Liver (tissue), 3 donors: Measurements from ENCODE around the gene OSBPL10.

Experiments used
- CTCF ChIP-seq: fragments of 150-350 bp; IDR thresholded peaks from 2 replicates; pipeline ENCODE4 v1.5.1; 2017; ENCODE audit warnings: improper control_type of control experiment, low read depth, low read length; ENCODE audit not compliant: missing input control
- JUND ChIP-seq, 2 donors: IDR thresholded peaks; 2 replicates each; pipeline ENCODE4 v1.6.1; 2016; ENCODE audit warnings: antibody characterized with exemption in 2 of 2
- REST ChIP-seq: IDR thresholded peaks from 2 replicates; pipeline ENCODE4 v1.6.1; 2016; ENCODE audit warnings: antibody characterized with exemption, mild to moderate bottlenecking
- RXRA ChIP-seq, 2 donors: IDR thresholded peaks; 2 replicates each; pipeline ENCODE4 v1.6.1; 2017 to 2018; ENCODE audit warnings: antibody characterized with exemption in 2 of 2, mild to moderate bottlenecking in 1 of 2
- SP1 ChIP-seq: IDR thresholded peaks from 2 replicates; pipeline ENCODE4 v1.6.1; 2018; ENCODE audit warnings: antibody characterized with exemption, mild to moderate bottlenecking
- TAF1 ChIP-seq: conservative IDR thresholded peaks from 2 replicates; pipeline ENCODE4 v1.6.1; 2016; ENCODE audit warnings: antibody characterized with exemption, mild to moderate bottlenecking
- YY1 ChIP-seq: IDR thresholded peaks from 2 replicates; pipeline ENCODE4 v1.6.1; 2016; ENCODE audit warnings: antibody characterized with exemption, mild to moderate bottlenecking
- TF ChIP-seq, protein P1 (sequence below): IDR thresholded peaks from 2 replicates; pipeline ENCODE4 v1.6.1; 2016; ENCODE audit warnings: antibody characterized with exemption
- TF ChIP-seq, protein P2 (sequence below): IDR thresholded peaks from 2 replicates; pipeline ENCODE4 v1.6.1; 2016; ENCODE audit warnings: antibody characterized with exemption
- donor health status: healthy.
- donor health status: healthy.

GRCh38 chr3:31710123-31710803 is 270.8 kb downstream of the OSBPL10 start:
- TF ChIP-seq CTCF (no peak), JUND (IDR thresholded peaks at IDR 0.05) (no peak), TAF1 (no peak), SP1 (no peak), RXRA (IDR thresholded peaks at IDR 0.05) (no peak), YY1 (no peak), REST (no peak)
- TF ChIP-seq, protein P1, sequence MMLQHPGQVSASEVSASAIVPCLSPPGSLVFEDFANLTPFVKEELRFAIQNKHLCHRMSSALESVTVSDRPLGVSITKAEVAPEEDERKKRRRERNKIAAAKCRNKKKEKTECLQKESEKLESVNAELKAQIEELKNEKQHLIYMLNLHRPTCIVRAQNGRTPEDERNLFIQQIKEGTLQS = no peak
- TF ChIP-seq, protein P2, sequence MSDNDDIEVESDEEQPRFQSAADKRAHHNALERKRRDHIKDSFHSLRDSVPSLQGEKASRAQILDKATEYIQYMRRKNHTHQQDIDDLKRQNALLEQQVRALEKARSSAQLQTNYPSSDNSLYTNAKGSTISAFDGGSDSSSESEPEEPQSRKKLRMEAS = no peak
